HFFc6 (cell line): ENCODE results near the gene NUDT22. TPM values are rescaled to one million over a fixed set of nuclear protein-coding genes. Genes with fewer than 3 reads are reported as not detected.
A peak's percentile ranks its signal among the peaks of the same experiment; 100 is the strongest.

Source experiments
- DNase-seq: peaks from one replicate; pipeline ENCODE4 v3.0.0-alpha.2; 2018
- H3K27ac Mint-ChIP-seq: 2 replicates; pipeline ENCODE4 v1.8.0; 2020; ENCODE audit warnings: mild to moderate bottlenecking, mixed read lengths
- H3K27me3 Mint-ChIP-seq: 2 replicates; pipeline ENCODE4 v1.8.0; 2021; ENCODE audit warnings: mild to moderate bottlenecking, moderate library complexity, mixed read lengths; ENCODE audit not compliant: insufficient read depth
- H3K36me3 Mint-ChIP-seq: 2 replicates; pipeline ENCODE4 v1.8.0; 2021; ENCODE audit warnings: low read depth, mixed read lengths
- H3K4me1 Mint-ChIP-seq: 2 replicates; pipeline ENCODE4 v1.8.0; 2020; ENCODE audit warnings: low read depth, mixed read lengths
- H3K4me3 Mint-ChIP-seq: 2 replicates; pipeline ENCODE4 v1.8.0; 2020; ENCODE audit warnings: mild to moderate bottlenecking, moderate library complexity, mixed read lengths
- H3K9me3 Mint-ChIP-seq: 2 replicates; pipeline ENCODE4 v1.8.0; 2020; ENCODE audit warnings: mild to moderate bottlenecking, mixed read lengths
- total RNA-seq, 6 experiments: library from RNA; stranded (reverse); fragmentation: NEBNext Ultra II Directional; extraction: Animal tissue kit (Norgen Biotek cat#: 25700); gene quantifications; 2 replicates in 1 of 6; 3 replicates in 5 of 6; pipeline ENCODE4 v1.2.3, GENCODE V29; 2021
- TF ChIP-seq, protein P1 (sequence below): fragments of 200-600 bp; sonication (generic); IDR thresholded peaks from 2 replicates; pipeline ENCODE4 v1.5.0; 2021; ENCODE audit warnings: antibody characterized with exemption, mild to moderate bottlenecking

Gene NUDT22
- total RNA-seq, 6 experiments from 2014 or later: 46.6 to 57.7 (median 53.7) TPM

DNA sequence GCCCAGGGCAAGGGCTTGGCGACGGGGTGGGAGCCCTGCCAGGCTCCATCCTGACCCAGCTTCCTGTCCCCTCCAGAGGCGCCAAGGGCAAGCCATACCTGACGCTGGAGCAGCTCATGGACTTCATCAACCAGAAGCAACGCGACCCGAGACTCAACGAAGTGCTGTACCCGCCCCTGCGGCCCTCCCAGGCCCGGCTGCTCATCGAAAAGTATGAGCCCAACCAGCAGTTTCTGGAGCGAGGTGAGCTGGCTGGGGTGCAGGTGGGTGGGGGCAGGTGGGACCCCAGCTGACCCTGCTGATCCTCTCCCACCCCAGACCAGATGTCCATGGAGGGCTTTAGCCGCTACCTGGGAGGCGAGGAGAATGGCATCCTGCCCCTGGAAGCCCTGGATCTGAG, 30.2 kb downstream of the NUDT22 start:
- Mint-ChIP-seq H3K9me3 (no peaks in the 10 kb centered on the region), H3K27ac (no peak overlapping the region), H3K4me1 (peaks cover 12% of the 10 kb centered on the region), H3K27me3 (peaks cover 2% of the 10 kb centered on the region), H3K4me3 (no peak overlapping the region), H3K36me3 (peaks cover 19% of the 10 kb centered on the region)
- TF ChIP-seq, protein P1, sequence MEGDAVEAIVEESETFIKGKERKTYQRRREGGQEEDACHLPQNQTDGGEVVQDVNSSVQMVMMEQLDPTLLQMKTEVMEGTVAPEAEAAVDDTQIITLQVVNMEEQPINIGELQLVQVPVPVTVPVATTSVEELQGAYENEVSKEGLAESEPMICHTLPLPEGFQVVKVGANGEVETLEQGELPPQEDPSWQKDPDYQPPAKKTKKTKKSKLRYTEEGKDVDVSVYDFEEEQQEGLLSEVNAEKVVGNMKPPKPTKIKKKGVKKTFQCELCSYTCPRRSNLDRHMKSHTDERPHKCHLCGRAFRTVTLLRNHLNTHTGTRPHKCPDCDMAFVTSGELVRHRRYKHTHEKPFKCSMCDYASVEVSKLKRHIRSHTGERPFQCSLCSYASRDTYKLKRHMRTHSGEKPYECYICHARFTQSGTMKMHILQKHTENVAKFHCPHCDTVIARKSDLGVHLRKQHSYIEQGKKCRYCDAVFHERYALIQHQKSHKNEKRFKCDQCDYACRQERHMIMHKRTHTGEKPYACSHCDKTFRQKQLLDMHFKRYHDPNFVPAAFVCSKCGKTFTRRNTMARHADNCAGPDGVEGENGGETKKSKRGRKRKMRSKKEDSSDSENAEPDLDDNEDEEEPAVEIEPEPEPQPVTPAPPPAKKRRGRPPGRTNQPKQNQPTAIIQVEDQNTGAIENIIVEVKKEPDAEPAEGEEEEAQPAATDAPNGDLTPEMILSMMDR: no peak
- no peak for DNase-seq

DNA sequence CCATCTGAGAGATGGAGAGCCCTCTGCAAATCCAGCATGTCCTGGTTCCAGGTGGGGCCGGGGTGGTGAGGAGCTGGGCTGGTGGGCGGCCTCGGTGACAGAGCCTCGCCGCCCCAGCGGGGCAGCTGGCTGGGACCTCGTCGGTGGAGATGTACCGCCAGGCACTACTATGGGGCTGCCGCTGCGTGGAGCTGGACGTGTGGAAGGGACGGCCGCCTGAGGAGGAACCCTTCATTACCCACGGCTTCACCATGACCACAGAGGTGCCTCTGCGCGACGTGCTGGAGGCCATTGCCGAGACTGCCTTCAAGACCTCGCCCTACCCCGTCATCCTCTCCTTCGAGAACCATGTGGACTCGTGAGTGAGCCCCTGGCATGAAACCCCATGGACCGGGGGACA, 32.3 kb downstream of the NUDT22 start:
- Mint-ChIP-seq H3K4me1 (peaks cover 16% of the 10 kb centered on the region), H3K9me3 (no peaks in the 10 kb centered on the region)

DNA sequence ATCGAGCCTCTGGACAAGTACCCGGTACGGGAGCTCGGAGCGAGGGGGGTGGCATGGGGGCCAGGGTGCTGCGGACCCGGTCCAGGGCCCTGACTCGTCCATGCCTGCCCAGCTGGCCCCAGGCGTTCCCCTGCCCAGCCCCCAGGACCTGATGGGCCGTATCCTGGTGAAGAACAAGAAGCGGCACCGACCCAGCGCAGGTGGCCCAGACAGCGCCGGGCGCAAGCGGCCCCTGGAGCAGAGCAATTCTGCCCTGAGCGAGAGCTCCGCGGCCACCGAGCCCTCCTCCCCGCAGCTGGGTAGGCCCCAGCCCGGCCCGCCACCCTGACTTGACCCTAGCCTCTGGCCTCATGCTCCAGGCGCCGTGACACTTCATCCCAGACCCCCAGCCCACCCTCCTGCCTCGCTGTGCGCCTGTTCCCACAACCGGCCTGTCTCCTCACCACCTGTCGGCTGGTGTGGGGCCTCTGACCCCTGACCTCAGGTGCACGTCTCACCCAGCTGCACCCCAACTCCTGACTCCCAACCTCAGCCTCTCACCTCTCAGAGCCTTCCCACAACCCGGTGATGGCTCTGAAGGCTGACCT, 33.0 kb downstream of the NUDT22 start:
- H3K9me3 Mint-ChIP-seq: no peaks in the 10 kb centered on the region
- H3K27me3 Mint-ChIP-seq: peaks cover 4% of the 10 kb centered on the region
- TF ChIP-seq, protein P1: no peak
- no peak for DNase-seq
- H3K27ac Mint-ChIP-seq: no peak overlapping the region
- peaks cover 33% of the 10 kb centered on the region for H3K36me3 Mint-ChIP-seq
- H3K4me3 Mint-ChIP-seq: no peak overlapping the region
- peaks cover 9% of the 10 kb centered on the region for H3K4me1 Mint-ChIP-seq

More for the DNA sequence above, 32.3 kb downstream of the NUDT22 start:
- no peak for DNase-seq
- H3K4me3 Mint-ChIP-seq: no peak overlapping the region
- no peak overlapping the region for H3K27ac Mint-ChIP-seq
- peaks cover 4% of the 10 kb centered on the region for H3K27me3 Mint-ChIP-seq
- H3K36me3 Mint-ChIP-seq: peaks cover 32% of the 10 kb centered on the region
- TF ChIP-seq, protein P1: no peak

DNA sequence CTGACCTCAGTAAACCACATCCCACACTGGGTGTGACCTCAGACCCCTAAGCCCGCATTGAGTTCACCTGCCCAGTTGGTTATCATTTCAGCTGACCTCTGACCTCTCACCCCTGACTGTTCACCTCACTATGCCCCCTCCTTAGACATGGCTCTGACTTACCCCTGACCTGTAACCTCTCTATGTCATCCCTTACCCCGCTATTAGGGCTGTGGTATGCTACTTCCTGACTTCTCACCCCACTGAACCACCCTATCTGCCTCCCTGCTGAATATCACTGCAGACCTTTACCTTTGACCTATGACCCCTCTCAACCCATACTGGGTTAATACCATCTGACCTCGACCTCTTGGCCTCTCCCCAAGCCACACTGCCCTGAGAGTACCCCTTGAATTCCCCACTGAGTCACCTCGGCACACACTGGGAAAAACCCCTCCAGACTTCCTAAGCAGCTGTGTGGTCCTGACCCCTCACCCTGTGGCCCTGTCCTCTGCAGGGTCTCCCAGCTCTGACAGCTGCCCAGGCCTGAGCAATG, 33.5 kb downstream of the NUDT22 start:
- Mint-ChIP-seq H3K9me3 (no peaks in the 10 kb centered on the region), H3K4me1 (peaks cover 8% of the 10 kb centered on the region), H3K36me3 (peaks cover 33% of the 10 kb centered on the region), H3K27me3 (peaks cover 4% of the 10 kb centered on the region), H3K27ac (peak overlapping the region; percentile 42; the same call in 1 of the 2 replicates), H3K4me3 (no peak overlapping the region)
- TF ChIP-seq, protein P1: no peak
- DNase-seq: no peak

DNA sequence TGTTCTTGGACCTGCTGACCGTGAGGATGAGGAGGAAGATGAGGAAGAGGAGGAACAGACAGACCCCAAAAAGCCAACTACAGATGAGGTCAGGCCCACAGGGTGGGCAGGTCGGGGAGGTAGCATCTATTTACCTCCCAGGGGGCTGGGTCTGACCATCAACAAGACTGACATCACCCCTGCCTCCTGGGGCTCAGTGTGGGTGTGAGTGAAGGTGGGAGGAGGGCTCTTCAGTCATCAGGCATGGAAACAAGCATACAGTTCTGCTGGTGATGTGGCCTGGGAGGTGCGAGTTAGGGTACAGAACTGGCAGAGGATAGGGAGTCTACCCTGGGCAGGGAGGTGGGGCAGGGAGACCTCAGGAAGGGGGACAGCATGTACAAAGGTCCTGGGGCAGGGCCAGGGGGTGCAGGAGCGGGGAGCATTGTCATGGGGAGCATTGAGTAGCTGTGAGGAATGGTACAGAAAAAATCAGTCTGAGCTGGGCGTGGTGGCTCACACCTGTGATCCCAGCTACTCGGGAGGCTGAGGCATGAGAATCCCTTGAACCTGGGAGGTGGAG, 34.2 kb downstream of the NUDT22 start:
- Mint-ChIP-seq H3K4me1 (peaks cover 8% of the 10 kb centered on the region), H3K27me3 (peaks cover 4% of the 10 kb centered on the region), H3K4me3 (no peak overlapping the region), H3K36me3 (peaks cover 33% of the 10 kb centered on the region), H3K27ac (peak overlapping the region; percentile 42; the same call in 1 of the 2 replicates), H3K9me3 (no peaks in the 10 kb centered on the region)
- TF ChIP-seq, protein P1: no peak
- DNase-seq: no peak
